OCI-LY7 (cell line): Measurements from ENCODE around the gene ELOF1. TPM values are rescaled to one million over a fixed set of nuclear protein-coding genes. Genes with fewer than 3 reads are reported as not detected.
A peak's percentile ranks its signal among the peaks of the same experiment; 100 is the strongest.

Experiments used
- BruUV-seq: library from RNA; stranded (reverse); fragments of 400-500 nt; replicated peaks from 2 replicates; lab custom pipeline; 2021; lab: Mats Ljungman, UMichigan
- CTCF ChIA-PET: fragments of 300-600 bp; sonication (Branson Sonifier 250); formaldehyde crosslinking; loops from one replicate; lab custom pipeline; 2022; ENCODE audit warnings: antibody characterized with exemption; ENCODE audit not compliant: unreplicated experiment; lab: Charles Lee
- POLR2A ChIA-PET: fragments of 300-600 bp; sonication (Branson Sonifier 250); formaldehyde crosslinking; loops from one replicate; lab custom pipeline; 2022; ENCODE audit warnings: antibody characterized with exemption; lab: Charles Lee
- DNase-seq: peaks from one replicate; pipeline ENCODE4 v3.0.0-alpha.2; 2015; ENCODE audit warnings: low spot score
- H2AFZ ChIP-seq: fragments of 200-600 bp; sonication (generic), shearing (Covaris generic); 2 replicates; pipeline ENCODE4 v1.6.1; 2014; ENCODE audit warnings: mild to moderate bottlenecking, antibody characterized with exemption, low read length, moderate library complexity
- H3K27ac ChIP-seq: fragments of 200-600 bp; sonication (generic); 2 replicates; pipeline ENCODE4 v1.5.1; 2014; ENCODE audit warnings: mixed run types, low read depth, mild to moderate bottlenecking, moderate library complexity, low read length, inconsistent platforms; ENCODE audit not compliant: poor library complexity, severe bottlenecking
- H3K36me3 ChIP-seq: fragments of 200-600 bp; sonication (generic); 2 replicates; pipeline ENCODE4 v1.6.1; 2014; ENCODE audit warnings: mild to moderate bottlenecking, antibody characterized with exemption, low read length, moderate library complexity, mixed read lengths; ENCODE audit not compliant: insufficient read depth
- H3K4me1 ChIP-seq: fragments of 200-600 bp; sonication (generic); 2 replicates; pipeline ENCODE4 v1.5.1; 2014; ENCODE audit warnings: mild to moderate bottlenecking, low read length; ENCODE audit not compliant: insufficient read depth, poor library complexity, severe bottlenecking
- H3K4me2 ChIP-seq: fragments of 200-600 bp; sonication (generic); 2 replicates; pipeline ENCODE4 v1.6.1; 2014; ENCODE audit warnings: mild to moderate bottlenecking, low read length
- H3K4me3 ChIP-seq: fragments of 200-600 bp; sonication (generic); 2 replicates; pipeline ENCODE4 v1.5.1; 2014; ENCODE audit warnings: mild to moderate bottlenecking, low read depth, low read length; ENCODE audit not compliant: poor library complexity, severe bottlenecking
- H3K79me2 ChIP-seq: fragments of 200-600 bp; sonication (generic); 2 replicates; pipeline ENCODE4 v1.6.1; 2016; ENCODE audit warnings: low read depth, mild to moderate bottlenecking, low read length, moderate library complexity, mixed read lengths; ENCODE audit not compliant: insufficient read depth
- H3K9me2 ChIP-seq: fragments of 200-600 bp; sonication (generic); 2 replicates; pipeline ENCODE4 v1.6.1; 2016; ENCODE audit warnings: mild to moderate bottlenecking, low read length, mixed read lengths; ENCODE audit not compliant: insufficient read depth
- H3K9me3 ChIP-seq: fragments of 200-600 bp; sonication (generic); 2 replicates; pipeline ENCODE4 v1.6.1; 2014; ENCODE audit warnings: mild to moderate bottlenecking, mixed run types, low read length, mixed read lengths
- H4K20me1 ChIP-seq: fragments of 200-600 bp; sonication (generic); 2 replicates; pipeline ENCODE4 v1.6.1; 2014; ENCODE audit warnings: mild to moderate bottlenecking, antibody characterized with exemption, low read length, moderate library complexity, mixed read lengths; ENCODE audit not compliant: insufficient read depth
- CTCF ChIP-seq: fragments of 200-600 bp; sonication (generic); conservative IDR thresholded peaks from 2 replicates; pipeline ENCODE4 v1.5.1; 2014; ENCODE audit warnings: mild to moderate bottlenecking, antibody characterized with exemption, low read length, moderate library complexity, mixed read lengths
- EZH2phosphoT487 ChIP-seq: fragments of 200-600 bp; sonication (generic); IDR thresholded peaks from 2 replicates; pipeline ENCODE4 v1.6.1; 2018; ENCODE audit warnings: low read depth, borderline replicate concordance, mild to moderate bottlenecking, mixed run types, antibody characterized with exemption, low read length, moderate library complexity, mixed read lengths
- intact Hi-C: fragments of 100-400 bp; cut with micrococcal nuclease; formaldehyde crosslinking; loops from one replicate; pipeline ENCODE4 v1.10.0; 2022; ENCODE audit not compliant: unreplicated experiment
- total RNA-seq, 2 experiments: library from RNA; depleted of rRNA in 1 of 2; stranded (reverse); fragments of >200 nt in 1 of 2; shearing (Covaris generic) in 1 of 2; gene quantifications; 2 replicates each; pipeline ENCODE4 v1.2.3, GENCODE V29; 2014 to 2022

The ELOF1 gene
- total RNA-seq, 2 experiments from 2014 or later, result 60.5 to 73.2 TPM

- CTCF ChIA-PET, result interaction anchor here (0.8 kb wide), 1 partner anchor 48 kb away, joined by 9 read pairs; the partner anchor contains the start of gene ECSIT
- Histone ChIP-seq H3K79me2 (no peaks in the 10 kb centered on the region; the same call in 1 of the 2 replicates), H3K4me3 (peak within 1 kb of the TSS; percentile 64), H3K4me1 (peaks cover 62% of the 10 kb centered on the region), H3K9me2 (no peaks in the 10 kb centered on the region), H3K36me3 (no peaks in the 10 kb centered on the region), H4K20me1 (no peaks in the 10 kb centered on the region), H3K27ac (peak within 1 kb of the TSS; percentile 18), H3K4me2 (peak within 1 kb of the TSS; percentile 62), H2AFZ (peak within 1 kb of the TSS; percentile 57; the same call in 1 of the 2 replicates), H3K9me3 (no peaks in the 10 kb centered on the region)
- no TSS peak for BruUV-seq
- intact Hi-C loops, result no loop called here
- POLR2A ChIA-PET, result interaction anchor here (0.6 kb wide), 1 partner anchor 616 kb away, joined by 5 read pairs; no protein-coding TSS in a partner anchor
- peak; percentile 26 for DNase-seq
- TF ChIP-seq CTCF, result no peak
- no peak for TF ChIP-seq EZH2phosphoT487
These were observed 18.6 kb upstream of the ELOF1 start, which contains the start of gene ACP5 for GRCh38 chr19:11577451-11578257. ACP5 (minus strand) TSS chr19:11577645; CDS start chr19:11577317, 328 bp downstream.

DNA sequence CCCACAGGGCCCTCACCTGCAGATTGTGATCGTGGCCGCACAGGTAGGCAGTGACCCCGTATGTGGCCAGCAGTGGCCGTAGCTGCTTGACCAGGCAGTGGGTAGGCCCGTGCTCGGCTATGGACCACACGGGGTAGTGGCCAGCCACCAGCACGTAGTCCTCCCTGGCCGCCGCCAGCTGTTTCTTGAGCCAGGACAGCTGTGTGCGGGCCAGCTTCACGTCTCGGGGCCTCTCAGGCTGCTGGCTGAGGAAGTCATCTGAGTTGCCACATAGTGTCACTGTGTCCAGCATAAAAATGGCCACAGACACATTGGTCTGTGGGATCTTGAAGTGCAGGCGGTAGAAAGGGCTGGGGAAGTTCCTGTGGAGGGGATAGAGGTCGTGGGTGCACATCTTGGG is 17.2 kb upstream of the ELOF1 start:
- no peak overlapping the region for H2AFZ ChIP-seq

More for the DNA sequence above, 17.2 kb upstream of the ELOF1 start:
- no TSS peak for BruUV-seq
- CTCF ChIA-PET, result no interaction called here
- no peak for TF ChIP-seq CTCF
- no peak for TF ChIP-seq EZH2phosphoT487
- DNase-seq, result no peak
- no peaks in the 10 kb centered on the region for H3K36me3 ChIP-seq
- POLR2A ChIA-PET, result no interaction called here
- H4K20me1 ChIP-seq, result no peaks in the 10 kb centered on the region
- H3K9me3 ChIP-seq, result no peaks in the 10 kb centered on the region
- no peaks in the 10 kb centered on the region; the same call in 1 of the 2 replicates for H3K79me2 ChIP-seq
- H3K4me3 ChIP-seq, result no peak overlapping the region
- peaks cover 48% of the 10 kb centered on the region for H3K4me1 ChIP-seq
- no peak overlapping the region for H3K27ac ChIP-seq
- no peaks in the 10 kb centered on the region for H3K9me2 ChIP-seq
- intact Hi-C loops, result no loop called here
- no peak overlapping the region for H3K4me2 ChIP-seq
